Endothelial cell of umbilical vein (primary cell): Measurements from ENCODE around the gene ARHGEF40. TPM values are rescaled to one million over a fixed set of nuclear protein-coding genes. Genes with fewer than 3 reads are reported as not detected.

Source experiments
- BruUV-seq: library from RNA; stranded (reverse); fragments of 400-500 nt; replicated peaks from 2 replicates; lab custom pipeline; 2021; lab: Mats Ljungman, UMichigan
- CTCF ChIA-PET: fragments of 300-600, 350-600 bp; sonication (Branson Sonifier 250); formaldehyde crosslinking; loops from one replicate; lab custom pipeline; 2021; ENCODE audit warnings: antibody characterized with exemption, inconsistent platforms; lab: Charles Lee
- POLR2A ChIA-PET: fragments of 300-600, 350-600 bp; sonication (Branson Sonifier 250); formaldehyde crosslinking; loops from one replicate; lab custom pipeline; 2021; ENCODE audit warnings: antibody characterized with exemption, inconsistent platforms; lab: Charles Lee
- DNase-seq: peaks from one replicate; pipeline ENCODE4 v3.0.0-alpha.2; 2011; ENCODE audit warnings: low read depth, low spot score
- FAIRE-seq: peaks from 2 replicates; lab custom pipeline; 2011; peaks lifted over from hg19 to GRCh38; lab: Jason Lieb, UNC
- H2AFZ ChIP-seq: 2 replicates; pipeline ENCODE4 v1.6.0; 2012; ENCODE audit warnings: low read depth, low read length, control low read depth, inconsistent platforms
- H3K27ac ChIP-seq: 2 replicates; pipeline ENCODE4 v1.5.1; 2011; ENCODE audit warnings: low read depth, mild to moderate bottlenecking, control low read depth, low read length, moderate library complexity; ENCODE audit not compliant: insufficient read depth
- H3K27me3 ChIP-seq, 2 experiments: 2 replicates each; pipeline versions ENCODE4 v1.6.0 to v1.6.1; 2011; ENCODE audit warnings: low read length in 2 of 2, mixed read lengths in 1 of 2; ENCODE audit not compliant: control insufficient read depth in 2 of 2, insufficient read depth in 2 of 2
- H3K36me3 ChIP-seq, 2 experiments: 2 replicates in 1 of 2; 3 replicates in 1 of 2; pipeline ENCODE4 v1.5.1; 2011; ENCODE audit warnings: low read length in 2 of 2, mild to moderate bottlenecking in 1 of 2, moderate library complexity in 1 of 2; ENCODE audit not compliant: control insufficient read depth in 2 of 2, insufficient read depth in 2 of 2; ENCODE audit errors: extremely low read depth in 1 of 2
- H3K4me1 ChIP-seq: 3 replicates; pipeline ENCODE4 v1.5.1; 2011; ENCODE audit warnings: mild to moderate bottlenecking, low read length; ENCODE audit not compliant: control insufficient read depth, insufficient read depth; ENCODE audit errors: extremely low read depth
- H3K4me2 ChIP-seq: 2 replicates; pipeline ENCODE4 v1.6.1; 2011; ENCODE audit warnings: low read length, control low read depth, mixed read lengths; ENCODE audit not compliant: insufficient read depth
- H3K4me3 ChIP-seq, 3 experiments: fragments of 200-600 bp in 1 of 3; sonication (generic), shearing (Covaris generic) in 1 of 3; replicated peaks in 1 of 3; 2 replicates each; pipeline ENCODE4 v1.5.1; 2011 to 2016; ENCODE audit warnings: control low read depth in 3 of 3, low read length in 3 of 3, mild to moderate bottlenecking in 2 of 3, inconsistent platforms in 1 of 3, low read depth in 1 of 3, moderate library complexity in 1 of 3; ENCODE audit not compliant: insufficient read depth in 1 of 3
- H3K79me2 ChIP-seq: 2 replicates; pipeline ENCODE4 v1.6.0; 2012; ENCODE audit warnings: low read length, inconsistent platforms; ENCODE audit not compliant: control insufficient read depth, insufficient read depth
- H3K9ac ChIP-seq: replicated peaks from 2 replicates; pipeline ENCODE3; 2011; ENCODE audit warnings: low read length, control low read depth; ENCODE audit not compliant: insufficient read depth; ENCODE audit errors: extremely low read depth
- H3K9me1 ChIP-seq: replicated peaks from 3 replicates; pipeline ENCODE4 v1.6.0; 2011; ENCODE audit warnings: mild to moderate bottlenecking, low read length; ENCODE audit not compliant: control insufficient read depth, insufficient read depth; ENCODE audit errors: extremely low read depth
- H3K9me3 ChIP-seq: replicated peaks from 2 replicates; pipeline ENCODE4 v1.5.1; 2012; ENCODE audit warnings: low read length, inconsistent platforms; ENCODE audit not compliant: control insufficient read depth, insufficient read depth
- H4K20me1 ChIP-seq: replicated peaks from 2 replicates; pipeline ENCODE3; 2011; ENCODE audit warnings: mild to moderate bottlenecking, low read length; ENCODE audit not compliant: control insufficient read depth, insufficient read depth; ENCODE audit errors: extremely low read depth
- CTCF ChIP-seq, 2 donors: IDR thresholded peaks; 1 replicate in 1 of 2; 2 replicates in 1 of 2; pipeline ENCODE4 v1.5.1; 2011; ENCODE audit warnings: low read length in 2 of 2, mild to moderate bottlenecking in 2 of 2, moderate library complexity in 2 of 2, control low read depth in 1 of 2, inconsistent platforms in 1 of 2, low read depth in 1 of 2; ENCODE audit not compliant: insufficient read depth in 1 of 2; ENCODE audit errors: extremely low read depth in 1 of 2
- EZH2 ChIP-seq: IDR thresholded peaks from 2 replicates; pipeline ENCODE4 v1.6.1; 2012; ENCODE audit warnings: borderline replicate concordance, low read depth, mild to moderate bottlenecking, moderate library complexity, low read length, inconsistent platforms; ENCODE audit not compliant: severe bottlenecking
- FOS ChIP-seq: IDR thresholded peaks from 2 replicates; pipeline ENCODE4 v1.6.1; 2011; ENCODE audit warnings: mild to moderate bottlenecking, low read length, moderate library complexity, borderline replicate concordance; ENCODE audit not compliant: insufficient read depth
- GATA2 ChIP-seq: IDR thresholded peaks from 2 replicates; pipeline ENCODE4 v1.7.0; 2011; ENCODE audit warnings: low read depth, mild to moderate bottlenecking, moderate library complexity, mixed read lengths, low read length; ENCODE audit not compliant: insufficient read length, insufficient read depth
- JUN ChIP-seq: IDR thresholded peaks from 2 replicates; pipeline ENCODE4 v1.6.1; 2011; ENCODE audit warnings: borderline replicate concordance, low read depth; ENCODE audit not compliant: insufficient read length, insufficient read depth
- MAX ChIP-seq: IDR thresholded peaks from 2 replicates; pipeline ENCODE4 v1.6.1; 2011; ENCODE audit not compliant: insufficient read depth, insufficient read length
- MYC ChIP-seq: IDR thresholded peaks from one replicate; pipeline ENCODE4 v1.6.1; 2011; ENCODE audit warnings: mild to moderate bottlenecking, low read depth, low read length
- POLR2A ChIP-seq: IDR thresholded peaks from 2 replicates; pipeline ENCODE4 v1.6.1; 2012; ENCODE audit warnings: low read depth, mild to moderate bottlenecking, control low read depth, low read length
- POLR2AphosphoS5 ChIP-seq: IDR thresholded peaks from 2 replicates; pipeline ENCODE4 v1.6.1; 2012; ENCODE audit warnings: low read depth, mild to moderate bottlenecking, control low read depth, low read length, moderate library complexity; ENCODE audit not compliant: insufficient read depth
- dilution Hi-C: fragments of 300-500 bp; cut with MboI; formaldehyde crosslinking; loops from one replicate; pipeline ENCODE4 v1.15.0; 2019; ENCODE audit warnings: low sequenced_read_pairs; ENCODE audit not compliant: extremely low pct_ligation_motif_present
- intact Hi-C: fragments of 100-400 bp; cut with micrococcal nuclease; formaldehyde crosslinking; loops from one replicate; pipeline ENCODE4 v1.10.0; 2022
- polyA plus RNA-seq, 4 experiments: library from polyadenylated mRNA; depleted of rRNA in 3 of 4; stranded (reverse) in 3 of 4; unstranded in 1 of 4; fragments of >200 nt; gene quantifications; 2 replicates each; pipeline versions ENCODE4 v1.2.1 to v1.2.3, GENCODE V29; 2011 to 2012; ENCODE audit warnings: missing spikeins in 1 of 4
- total RNA-seq: library from RNA; stranded (reverse); gene quantifications from 2 replicates; pipeline ENCODE4 v1.2.3, GENCODE V29; 2021

ARHGEF40 gene
- total and polyA plus RNA-seq, 2 donors (not counting 3 experiments of a cell fraction or from before 2014, with no cell fraction given), result 2.6 to 19.9 TPM

- TF ChIP-seq JUN (no peak), CTCF (IDR thresholded peaks at IDR 0.05; ENCODE audit: extremely low read depth in 1 of 2, insufficient read depth in 1 of 2, low read depth in 1 of 2, low read length in 2 of 2) (no peak), POLR2AphosphoS5 (no peak), GATA2 (no peak), EZH2 (no peak), MAX (no peak), MYC (no peak), POLR2A (no peak), FOS (no peak)
- intact Hi-C loops, result no loop called here
These were observed 15.1 kb downstream of the ARHGEF40 start for GRCh38 chr14:21084998-21085853.

More at GRCh38 chr14:21084998-21085853, 15.1 kb downstream of the ARHGEF40 start:
- ChIA-PET POLR2A (no interaction called here), CTCF (interaction anchor here (1.3 to 5.8 kb wide), 3 partner anchors 14 to 19 kb away, joined by 4 to 53 read pairs (median 9); no protein-coding TSS in a partner anchor)
- Histone ChIP-seq H3K4me1 (no peaks in the 10 kb centered on the region), H3K36me3 (no peaks in the 10 kb centered on the region), H3K27me3 (no peaks in the 10 kb centered on the region), H2AFZ (no peak overlapping the region), H3K4me3 (no peak overlapping the region), H3K9me3 (no peaks in the 10 kb centered on the region), H3K9me1 (no peaks in the 10 kb centered on the region), H3K9ac (no peak overlapping the region), H3K4me2 (no peak overlapping the region), H3K79me2 (no peaks in the 10 kb centered on the region), H3K27ac (no peak overlapping the region), H4K20me1 (no peaks in the 10 kb centered on the region)
- FAIRE-seq (no peak), DNase-seq (no peak)
- dilution Hi-C loops, result no loop called here
- no TSS peak for BruUV-seq
